HepG2 (cell line): ENCODE data around the gene MSH3. TPM values are rescaled to one million over a fixed set of nuclear protein-coding genes. Genes with fewer than 3 reads are reported as not detected.

Experiments
- ARID5B ChIP-seq: IDR thresholded peaks from 2 replicates; pipeline ENCODE4 v1.4.0; 2020; ENCODE audit warnings: mild to moderate bottlenecking, missing genetic modification reagents
- FOSL2 ChIP-seq: sonication (generic); formaldehyde crosslinking; IDR thresholded peaks from 2 replicates; pipeline ENCODE4 v1.4.0; 2020; ENCODE audit warnings: missing genetic modification reagents
- FOXC1 ChIP-seq: sonication (generic); formaldehyde crosslinking; IDR thresholded peaks from 2 replicates; pipeline ENCODE4 v1.8.0; 2022; ENCODE audit warnings: mild to moderate bottlenecking, missing genetic modification reagents, borderline replicate concordance
- GABPB1 ChIP-seq: IDR thresholded peaks from 2 replicates; pipeline ENCODE4 v1.6.1; 2016; ENCODE audit warnings: mild to moderate bottlenecking, missing genetic modification reagents, moderate library complexity, missing compliant biosample characterization
- GTF2F1 ChIP-seq: fragments of 150-350 bp; IDR thresholded peaks from 2 replicates; pipeline ENCODE4 v1.6.1; 2014; ENCODE audit warnings: low read length
- IRX3 ChIP-seq: sonication (generic); formaldehyde crosslinking; IDR thresholded peaks from 2 replicates; pipeline ENCODE4 v1.8.1; 2023; ENCODE audit warnings: mild to moderate bottlenecking, low read depth, missing genetic modification reagents, borderline replicate concordance
- MAX ChIP-seq: IDR thresholded peaks from 2 replicates; pipeline ENCODE4 v1.6.1; 2012; ENCODE audit warnings: inconsistent platforms
- RARA ChIP-seq: IDR thresholded peaks from 2 replicates; pipeline ENCODE4 v1.6.1; 2016; ENCODE audit warnings: missing genetic modification reagents, missing compliant biosample characterization
- TBX2 ChIP-seq: sonication (generic); formaldehyde crosslinking; IDR thresholded peaks from 2 replicates; pipeline ENCODE4 v1.5.0; 2020; ENCODE audit warnings: missing genetic modification reagents, mild to moderate bottlenecking, borderline replicate concordance
- ZMYM4 ChIP-seq: sonication (generic); formaldehyde crosslinking; IDR thresholded peaks from 2 replicates; pipeline ENCODE4 v1.8.1; 2023; ENCODE audit warnings: mild to moderate bottlenecking, missing genetic modification reagents
- ZNF564 ChIP-seq: sonication (generic); formaldehyde crosslinking; IDR thresholded peaks from 2 replicates; pipeline ENCODE4 v1.8.1; 2023; ENCODE audit warnings: mild to moderate bottlenecking, missing genetic modification reagents
- ZNF644 ChIP-seq: IDR thresholded peaks from 2 replicates; pipeline ENCODE4 v1.6.1; 2016; ENCODE audit warnings: low read depth
- ZNF710 ChIP-seq: sonication (generic); formaldehyde crosslinking; IDR thresholded peaks from 2 replicates; pipeline ENCODE4 v1.5.0; 2020; ENCODE audit warnings: mild to moderate bottlenecking, missing genetic modification reagents, borderline replicate concordance
- ZUFSP ChIP-seq: sonication (generic); formaldehyde crosslinking; IDR thresholded peaks from 2 replicates; pipeline ENCODE4 v1.9.0; 2021; ENCODE audit warnings: missing genetic modification reagents, mild to moderate bottlenecking, borderline replicate concordance
- polyA plus RNA-seq, 8 experiments: library from polyadenylated mRNA; depleted of rRNA in 3 of 8; stranded (reverse) in 7 of 8; unstranded in 1 of 8; fragments of >200 nt; fragmentation: Illumina TruSeq in 4 of 8; extraction: Trizol in 4 of 8; gene quantifications; 2 replicates each; pipeline versions ENCODE4 v1.2.1 to v1.2.3, GENCODE V29; 2011 to 2016; ENCODE audit warnings: low read depth in 4 of 8, missing spikeins in 1 of 8, mixed read lengths in 1 of 8; ENCODE audit not compliant: insufficient read depth in 1 of 8
- total RNA-seq, 5 experiments: library from RNA; depleted of rRNA; stranded (reverse); fragments of >200 nt; fragmentation: Illumina TruSeq; extraction: Trizol; gene quantifications; 2 replicates each; pipeline ENCODE4 v1.2.3, GENCODE V29; 2016; ENCODE audit warnings: low read depth in 1 of 5
- TF ChIP-seq, protein P1 (sequence below): sonication (generic); formaldehyde crosslinking; IDR thresholded peaks from 2 replicates; pipeline ENCODE4 v1.4.0; 2020; ENCODE audit warnings: missing genetic modification reagents
- TF ChIP-seq, protein P2 (sequence below): sonication (generic); formaldehyde crosslinking; IDR thresholded peaks from 2 replicates; pipeline ENCODE4 v1.5.0; 2020; ENCODE audit warnings: mild to moderate bottlenecking, missing genetic modification reagents, moderate library complexity

Gene MSH3
- total and polyA plus RNA-seq, 2 of the 13 experiments (the other 11 are each of a cell fraction or from before 2014, with no cell fraction given), result 4.0 to 16.4 TPM

DNA sequence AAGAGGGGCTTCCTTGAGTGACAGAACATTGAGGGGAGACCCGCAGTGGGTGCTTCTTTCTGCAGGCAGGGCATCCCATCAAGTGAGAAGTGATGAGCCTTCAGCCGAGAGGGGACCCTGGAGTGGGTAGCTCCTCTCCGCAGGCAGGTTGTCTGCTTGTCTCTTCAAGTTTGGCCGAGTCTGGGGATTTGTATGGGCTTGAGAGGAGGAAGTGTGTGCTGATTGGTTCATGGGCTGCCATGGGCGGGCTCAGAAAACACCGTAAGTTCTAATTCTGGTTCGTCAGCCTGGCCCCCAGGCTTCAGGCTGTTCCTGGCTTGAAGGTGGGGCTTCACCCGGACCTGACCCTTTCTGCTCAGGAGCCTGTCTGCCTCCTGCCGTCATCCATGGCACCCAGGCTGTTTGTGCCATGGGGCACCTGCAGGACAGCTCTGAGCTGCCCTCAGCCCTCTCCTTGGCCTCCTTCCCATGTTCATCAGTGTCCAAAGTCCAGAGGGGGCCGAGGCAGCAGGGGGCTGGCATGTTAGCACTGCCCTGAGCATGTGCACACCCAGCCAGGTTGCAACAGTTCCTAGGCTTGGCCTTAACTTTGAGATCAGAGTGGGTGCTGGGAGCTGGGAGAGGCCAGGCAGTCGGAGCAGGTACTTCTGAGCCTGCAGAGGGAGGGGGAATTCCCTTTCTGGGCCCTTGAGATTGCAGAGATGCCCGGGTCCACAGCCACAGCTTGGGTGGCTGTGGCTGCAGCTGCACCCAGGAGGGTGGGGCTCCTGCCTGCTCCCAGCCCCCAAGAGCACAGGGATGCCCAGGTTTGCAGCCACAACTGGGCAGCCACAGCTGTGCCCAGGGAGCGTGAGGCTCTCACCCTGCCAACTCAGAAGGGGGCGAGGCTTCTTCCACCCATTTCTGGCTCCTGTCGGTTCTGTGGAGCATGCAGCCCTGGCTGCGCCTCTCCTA is 13.8 kb downstream of the MSH3 start (continued):
- TF ChIP-seq, protein P1, sequence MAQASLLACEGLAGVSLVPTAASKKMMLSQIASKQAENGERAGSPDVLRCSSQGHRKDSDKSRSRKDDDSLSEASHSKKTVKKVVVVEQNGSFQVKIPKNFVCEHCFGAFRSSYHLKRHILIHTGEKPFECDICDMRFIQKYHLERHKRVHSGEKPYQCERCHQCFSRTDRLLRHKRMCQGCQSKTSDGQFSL (CRISPR knock-in tag), result no peak
- TF ChIP-seq GABPB1 (CRISPR knock-in tag), result 0 out of 2 replicates have a peak, but pooled peaks have one; percentile 29
- TF ChIP-seq ARID5B, result 0 out of 2 replicates have a peak, but pooled peaks have one; percentile 23
- TF ChIP-seq RARA (CRISPR knock-in tag), result 0 out of 2 replicates have a peak, but pooled peaks have one; percentile 27
- TF ChIP-seq ZNF710, result no peak
- TF ChIP-seq TBX2 (CRISPR knock-in tag), result no peak
- no peak for TF ChIP-seq GTF2F1
- no peak for TF ChIP-seq ZNF564 (CRISPR knock-in tag)
- TF ChIP-seq FOXC1 (CRISPR knock-in tag), result 0 out of 2 replicates have a peak, but pooled peaks have one; percentile 62
- TF ChIP-seq ZMYM4, result 0 out of 2 replicates have a peak, but pooled peaks have one; percentile 53
- TF ChIP-seq ZUFSP (CRISPR knock-in tag), result no peak
- peak; percentile 42; the same call in 1 of the 2 replicates for TF ChIP-seq ZNF644
- TF ChIP-seq IRX3 (CRISPR knock-in tag), result no peak
- peak; percentile 72 for TF ChIP-seq MAX
- TF ChIP-seq, protein P2, sequence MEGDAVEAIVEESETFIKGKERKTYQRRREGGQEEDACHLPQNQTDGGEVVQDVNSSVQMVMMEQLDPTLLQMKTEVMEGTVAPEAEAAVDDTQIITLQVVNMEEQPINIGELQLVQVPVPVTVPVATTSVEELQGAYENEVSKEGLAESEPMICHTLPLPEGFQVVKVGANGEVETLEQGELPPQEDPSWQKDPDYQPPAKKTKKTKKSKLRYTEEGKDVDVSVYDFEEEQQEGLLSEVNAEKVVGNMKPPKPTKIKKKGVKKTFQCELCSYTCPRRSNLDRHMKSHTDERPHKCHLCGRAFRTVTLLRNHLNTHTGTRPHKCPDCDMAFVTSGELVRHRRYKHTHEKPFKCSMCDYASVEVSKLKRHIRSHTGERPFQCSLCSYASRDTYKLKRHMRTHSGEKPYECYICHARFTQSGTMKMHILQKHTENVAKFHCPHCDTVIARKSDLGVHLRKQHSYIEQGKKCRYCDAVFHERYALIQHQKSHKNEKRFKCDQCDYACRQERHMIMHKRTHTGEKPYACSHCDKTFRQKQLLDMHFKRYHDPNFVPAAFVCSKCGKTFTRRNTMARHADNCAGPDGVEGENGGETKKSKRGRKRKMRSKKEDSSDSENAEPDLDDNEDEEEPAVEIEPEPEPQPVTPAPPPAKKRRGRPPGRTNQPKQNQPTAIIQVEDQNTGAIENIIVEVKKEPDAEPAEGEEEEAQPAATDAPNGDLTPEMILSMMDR (CRISPR knock-in tag), result no peak
- 0 out of 2 replicates have a peak, but pooled peaks have one; percentile 20 for TF ChIP-seq FOSL2 (CRISPR knock-in tag)
